NB4 (cell line): ENCODE results near the gene BHLHA15.

Experiments used
- DNase-seq: peaks from one replicate; pipeline ENCODE4 v3.0.0; 2010; ENCODE audit warnings: low read depth
- H3K4me3 ChIP-seq: one replicate; pipeline ENCODE4 v1.5.1; 2011; ENCODE audit warnings: mild to moderate bottlenecking, low read depth, low read length, moderate library complexity
- MAX ChIP-seq: IDR thresholded peaks from 2 replicates; pipeline ENCODE4 v1.6.1; 2011; ENCODE audit warnings: low read depth, low read length
- MYC ChIP-seq: IDR thresholded peaks from 2 replicates; pipeline ENCODE4 v1.6.1; 2011; ENCODE audit warnings: low read depth, low read length
- POLR2A ChIP-seq: IDR thresholded peaks from 2 replicates; pipeline ENCODE4 v1.6.1; 2011; ENCODE audit warnings: mild to moderate bottlenecking; ENCODE audit not compliant: insufficient read length; ENCODE audit errors: extremely low read depth
- TF ChIP-seq, protein P1 (sequence below): IDR thresholded peaks from one replicate; pipeline ENCODE4 v1.5.1; 2012; ENCODE audit warnings: low read depth, low read length

BHLHA15 gene

GRCh38 chr7:98221611-98222532, 10.6 kb downstream of the BHLHA15 start:
- no peak overlapping the region for H3K4me3 ChIP-seq
- DNase-seq = no peak
- TF ChIP-seq MYC = no peak
- TF ChIP-seq MAX = no peak

- TF ChIP-seq MAX = no peak
- TF ChIP-seq, protein P1, sequence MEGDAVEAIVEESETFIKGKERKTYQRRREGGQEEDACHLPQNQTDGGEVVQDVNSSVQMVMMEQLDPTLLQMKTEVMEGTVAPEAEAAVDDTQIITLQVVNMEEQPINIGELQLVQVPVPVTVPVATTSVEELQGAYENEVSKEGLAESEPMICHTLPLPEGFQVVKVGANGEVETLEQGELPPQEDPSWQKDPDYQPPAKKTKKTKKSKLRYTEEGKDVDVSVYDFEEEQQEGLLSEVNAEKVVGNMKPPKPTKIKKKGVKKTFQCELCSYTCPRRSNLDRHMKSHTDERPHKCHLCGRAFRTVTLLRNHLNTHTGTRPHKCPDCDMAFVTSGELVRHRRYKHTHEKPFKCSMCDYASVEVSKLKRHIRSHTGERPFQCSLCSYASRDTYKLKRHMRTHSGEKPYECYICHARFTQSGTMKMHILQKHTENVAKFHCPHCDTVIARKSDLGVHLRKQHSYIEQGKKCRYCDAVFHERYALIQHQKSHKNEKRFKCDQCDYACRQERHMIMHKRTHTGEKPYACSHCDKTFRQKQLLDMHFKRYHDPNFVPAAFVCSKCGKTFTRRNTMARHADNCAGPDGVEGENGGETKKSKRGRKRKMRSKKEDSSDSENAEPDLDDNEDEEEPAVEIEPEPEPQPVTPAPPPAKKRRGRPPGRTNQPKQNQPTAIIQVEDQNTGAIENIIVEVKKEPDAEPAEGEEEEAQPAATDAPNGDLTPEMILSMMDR = no peak
- TF ChIP-seq MYC = no peak
- no peak for TF ChIP-seq POLR2A
- H3K4me3 ChIP-seq = no peak overlapping the region
- DNase-seq = no peak
Observed at GRCh38 chr7:98222533-98223195, 11.4 kb downstream of the BHLHA15 start.

GRCh38 chr7:98223351-98223897, 12.2 kb downstream of the BHLHA15 start:
- no peak for DNase-seq
- TF ChIP-seq, protein P1 = no peak
- TF ChIP-seq MAX = no peak
- no peak for TF ChIP-seq MYC
- no peak for TF ChIP-seq POLR2A
- H3K4me3 ChIP-seq = no peak overlapping the region

DNA sequence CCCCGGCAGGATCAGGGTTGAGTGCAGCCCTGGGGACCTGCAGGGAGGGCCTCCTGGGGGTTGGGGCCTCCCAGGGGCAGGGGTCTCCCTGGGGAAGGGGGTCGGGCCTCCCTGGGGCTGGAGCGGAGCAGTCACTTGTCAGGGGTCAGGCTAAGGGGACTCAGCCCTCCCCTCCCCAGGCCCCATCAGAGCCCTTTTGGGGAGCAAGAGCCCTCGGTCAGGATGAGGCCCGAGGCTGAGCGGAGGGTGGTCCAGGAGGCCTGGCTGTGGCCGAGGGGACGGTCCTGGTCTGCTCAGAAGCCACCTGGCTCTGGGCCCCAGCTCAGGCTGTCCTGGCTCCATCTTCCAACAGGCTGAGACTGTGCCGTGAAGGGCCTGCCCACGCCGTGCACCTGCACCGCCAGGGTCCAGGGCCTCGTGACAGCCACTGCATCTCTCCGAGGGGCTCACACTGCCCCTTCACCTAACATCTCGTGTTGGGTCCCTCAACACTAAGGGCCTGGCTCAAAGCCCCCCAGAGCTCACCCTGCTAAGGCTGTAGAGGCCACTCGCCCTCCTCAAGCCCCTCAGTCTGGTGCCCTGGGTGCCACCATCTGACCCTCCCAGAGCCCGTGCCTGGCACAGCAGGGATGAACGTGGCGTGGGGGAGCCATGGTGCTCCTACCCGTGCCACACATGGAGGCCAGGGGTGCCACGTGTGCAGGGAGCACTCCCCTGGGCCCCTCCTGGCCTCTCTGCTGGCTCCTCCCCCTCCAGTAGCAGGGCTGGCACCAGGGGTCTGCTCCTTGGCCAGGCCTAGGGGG, 12.9 kb downstream of the BHLHA15 start:
- H3K4me3 ChIP-seq = no peak overlapping the region
- TF ChIP-seq POLR2A = no peak
- TF ChIP-seq, protein P1 = no peak
- TF ChIP-seq MYC = no peak
- no peak for TF ChIP-seq MAX
- no peak for DNase-seq

GRCh38 chr7:98224701-98225181, 13.5 kb downstream of the BHLHA15 start:
- H3K4me3 ChIP-seq = no peak overlapping the region
- TF ChIP-seq MAX = no peak
- no peak for TF ChIP-seq MYC
- no peak for TF ChIP-seq POLR2A
- TF ChIP-seq, protein P1 = no peak
- no peak for DNase-seq
